Liver (tissue), 9 donors: Measurements from ENCODE around the gene SAMD8. TPM values are rescaled to one million over a fixed set of nuclear protein-coding genes. Genes with fewer than 3 reads are reported as not detected.

Source experiments
- DNase-seq: peaks from one replicate; pipeline ENCODE4 v3.0.0-alpha.2; 2017; ENCODE audit warnings: low spot score
- H3K27ac ChIP-seq, 2 donors: one replicate each; pipeline ENCODE4 v1.7.0; 2013; ENCODE audit warnings: inconsistent platforms in 2 of 2, low read length in 2 of 2, control low read depth in 1 of 2, low read depth in 1 of 2, mild to moderate bottlenecking in 1 of 2
- H3K27me3 ChIP-seq, 4 donors: one replicate each; pipeline versions ENCODE4 v1.6.1 to v1.7.0; 2013; ENCODE audit warnings: low read length in 3 of 4, inconsistent platforms in 1 of 4, mild to moderate bottlenecking in 1 of 4, moderate library complexity in 1 of 4; ENCODE audit not compliant: control insufficient read depth in 4 of 4, insufficient read depth in 4 of 4
- H3K36me3 ChIP-seq, 4 donors: one replicate each; pipeline versions ENCODE4 v1.6.1 to v1.7.0; 2013; ENCODE audit warnings: low read length in 3 of 4, mild to moderate bottlenecking in 3 of 4, low read depth in 1 of 4, moderate library complexity in 1 of 4; ENCODE audit not compliant: control insufficient read depth in 4 of 4, insufficient read depth in 3 of 4
- H3K4me1 ChIP-seq, 4 donors: one replicate each; pipeline versions ENCODE4 v1.6.1 to v1.7.0; 2013; ENCODE audit warnings: low read length in 3 of 4, mild to moderate bottlenecking in 3 of 4, moderate library complexity in 1 of 4; ENCODE audit not compliant: control insufficient read depth in 4 of 4, insufficient read depth in 4 of 4
- H3K4me3 ChIP-seq, 3 donors: one replicate each; pipeline versions ENCODE4 v1.6.1 to v1.7.0; 2013; ENCODE audit warnings: low read length in 3 of 3, control low read depth in 1 of 3, low read depth in 1 of 3, mild to moderate bottlenecking in 1 of 3
- H3K9ac ChIP-seq, 2 donors: one replicate each; pipeline ENCODE4 v1.7.0; 2013; ENCODE audit warnings: low read length in 2 of 2, mild to moderate bottlenecking in 2 of 2, moderate library complexity in 2 of 2, control low read depth in 1 of 2, low read depth in 1 of 2
- H3K9me3 ChIP-seq, 4 donors: one replicate each; pipeline versions ENCODE4 v1.6.1 to v1.7.0; 2013; ENCODE audit warnings: low read length in 3 of 4; ENCODE audit not compliant: control insufficient read depth in 4 of 4
- EGR1 ChIP-seq, 2 donors: IDR thresholded peaks; 2 replicates each; pipeline ENCODE4 v1.6.1; 2016 to 2018; ENCODE audit warnings: antibody characterized with exemption in 2 of 2, low read depth in 2 of 2
- FOXA1 ChIP-seq: IDR thresholded peaks from 2 replicates; pipeline ENCODE4 v1.6.1; 2016; ENCODE audit warnings: antibody characterized with exemption
- FOXA2 ChIP-seq: IDR thresholded peaks from 2 replicates; pipeline ENCODE4 v1.6.1; 2016; ENCODE audit warnings: antibody characterized with exemption
- HNF4A ChIP-seq, 2 donors: conservative IDR thresholded peaks; 2 replicates each; pipeline ENCODE4 v1.6.1; 2016; ENCODE audit warnings: antibody characterized with exemption in 2 of 2, mild to moderate bottlenecking in 2 of 2
- HNF4G ChIP-seq: IDR thresholded peaks from 2 replicates; pipeline ENCODE4 v1.6.1; 2016; ENCODE audit warnings: antibody characterized with exemption
- JUND ChIP-seq, 2 donors: IDR thresholded peaks; 2 replicates each; pipeline ENCODE4 v1.6.1; 2016; ENCODE audit warnings: antibody characterized with exemption in 2 of 2
- MAX ChIP-seq: IDR thresholded peaks from 2 replicates; pipeline ENCODE4 v1.6.1; 2016; ENCODE audit warnings: antibody characterized with exemption
- NR2F2 ChIP-seq: IDR thresholded peaks from 2 replicates; pipeline ENCODE4 v1.6.1; 2016; ENCODE audit warnings: antibody characterized with exemption
- RAD21 ChIP-seq, 2 donors: IDR thresholded peaks; 2 replicates each; pipeline ENCODE4 v1.6.1; 2016; ENCODE audit warnings: antibody characterized with exemption in 2 of 2, mild to moderate bottlenecking in 2 of 2
- REST ChIP-seq: IDR thresholded peaks from 2 replicates; pipeline ENCODE4 v1.6.1; 2016; ENCODE audit warnings: antibody characterized with exemption, mild to moderate bottlenecking
- RXRA ChIP-seq, 2 donors: IDR thresholded peaks; 2 replicates each; pipeline ENCODE4 v1.6.1; 2017 to 2018; ENCODE audit warnings: antibody characterized with exemption in 2 of 2, mild to moderate bottlenecking in 1 of 2
- SP1 ChIP-seq: IDR thresholded peaks from 2 replicates; pipeline ENCODE4 v1.6.1; 2018; ENCODE audit warnings: antibody characterized with exemption, mild to moderate bottlenecking
- TAF1 ChIP-seq: conservative IDR thresholded peaks from 2 replicates; pipeline ENCODE4 v1.6.1; 2016; ENCODE audit warnings: antibody characterized with exemption, mild to moderate bottlenecking
- YY1 ChIP-seq: IDR thresholded peaks from 2 replicates; pipeline ENCODE4 v1.6.1; 2016; ENCODE audit warnings: antibody characterized with exemption, mild to moderate bottlenecking
- ZBTB33 ChIP-seq: IDR thresholded peaks from 2 replicates; pipeline ENCODE4 v1.6.1; 2016; ENCODE audit warnings: antibody characterized with exemption
- whole genome bisulfite sequencing: extraction: QIAGEN DNeasy Blood & Tissue Kit; methylation state at CpG from one replicate; pipeline ENCODE4 v1.1.7; 2013; 5-methylcytosine and 5-hydroxymethylcytosine counted together
- polyA plus RNA-seq, 2 donors: library from polyadenylated mRNA; stranded (reverse) in 1 of 2; unstranded in 1 of 2; fragments of 200-250 nt in 1 of 2; fragments of >200 nt in 1 of 2; fragmentation: Nextera tagmentation in 1 of 2; extraction: Ambion mirVana in 1 of 2; gene quantifications; one replicate each; pipeline versions ENCODE4 v1.2.1 to v1.2.3, GENCODE V29; 2013 to 2015
- total RNA-seq, 2 donors: library from RNA; depleted of rRNA; stranded (reverse); fragments of >200 nt; gene quantifications; one replicate each; pipeline ENCODE4 v1.2.3, GENCODE V29; 2014
- donor health status: healthy.
- donor health status: healthy.
- donor health status: healthy.
- donor health status: healthy.
- donor health status: healthy.

SAMD8 gene
- total and polyA plus RNA-seq, 4 donors, result 2.8 to 10.3 (median 4.1) TPM

- 98% methylated on average over 14 of the region's 14 CpGs for WGBS
- Histone ChIP-seq H3K27me3 (no peaks in the 10 kb centered on the region), H3K4me1 (no peaks in the 10 kb centered on the region), H3K9me3 (no peaks in the 10 kb centered on the region), H3K4me3 (no peak overlapping the region), H3K36me3 (no peaks in the 10 kb centered on the region), H3K27ac (no peak overlapping the region), H3K9ac (no peak overlapping the region)
- DNase-seq, result no peak
- no peak for TF ChIP-seq YY1
- TF ChIP-seq TAF1, result no peak
- no peak for TF ChIP-seq FOXA2
- TF ChIP-seq JUND (IDR thresholded peaks at IDR 0.05), result no peak
Observed at GRCh38 chr10:75071756-75072155, 39.7 kb upstream of the SAMD8 start.

- Histone ChIP-seq H3K4me3 (no peak overlapping the region), H3K4me1 (no peaks in the 10 kb centered on the region), H3K27me3 (no peaks in the 10 kb centered on the region), H3K36me3 (no peaks in the 10 kb centered on the region), H3K27ac (no peak overlapping the region), H3K9ac (no peak overlapping the region), H3K9me3 (no peaks in the 10 kb centered on the region)
- 93% methylated on average over 14 of the region's 14 CpGs for WGBS
- TF ChIP-seq RAD21 (IDR thresholded peaks at IDR 0.05), result no peak
- no peak for TF ChIP-seq REST
- TF ChIP-seq HNF4A (conservative IDR thresholded peaks at IDR 0.05), result no peak
- TF ChIP-seq YY1, result no peak
- TF ChIP-seq ZBTB33, result no peak
- no peak for TF ChIP-seq RXRA (IDR thresholded peaks at IDR 0.05)
- no peak for TF ChIP-seq SP1
- no peak for TF ChIP-seq TAF1
- TF ChIP-seq FOXA1, result no peak
- no peak for TF ChIP-seq NR2F2
- TF ChIP-seq MAX, result no peak
- no peak for TF ChIP-seq EGR1 (IDR thresholded peaks at IDR 0.05; ENCODE audit: low read depth in 2 of 2)
- TF ChIP-seq JUND (IDR thresholded peaks at IDR 0.05), result no peak
- no peak for TF ChIP-seq FOXA2
- DNase-seq, result no peak
Observed at GRCh38 chr10:75072727-75073126, 38.7 kb upstream of the SAMD8 start.

GRCh38 chr10:75073442-75073841 lies 38.0 kb upstream of the SAMD8 start:
- 97% methylated on average over 17 of the region's 17 CpGs for WGBS
- no peak for DNase-seq
- H3K36me3 ChIP-seq, result no peaks in the 10 kb centered on the region
- TF ChIP-seq FOXA1, result no peak
- no peak for TF ChIP-seq HNF4G
- H3K27me3 ChIP-seq, result no peaks in the 10 kb centered on the region
- no peak overlapping the region for H3K9ac ChIP-seq
- no peak overlapping the region for H3K4me3 ChIP-seq
- H3K27ac ChIP-seq, result no peak overlapping the region
- H3K4me1 ChIP-seq, result no peaks in the 10 kb centered on the region
- no peaks in the 10 kb centered on the region for H3K9me3 ChIP-seq
